GM18520 (cell line): ENCODE data around the gene PARP2.
"Not testable (repeated sequence)": the region's sequence is repeated elsewhere in the genome, so short reads cannot be mapped to it uniquely, and the experiment has no call there.

Experiments
- ATAC-seq: cut with Tn5 transposase; IDR thresholded peaks from one replicate; pipeline ENCODE4 v1.9.1; 2021; ENCODE audit not compliant: unreplicated experiment

PARP2 gene

DNA sequence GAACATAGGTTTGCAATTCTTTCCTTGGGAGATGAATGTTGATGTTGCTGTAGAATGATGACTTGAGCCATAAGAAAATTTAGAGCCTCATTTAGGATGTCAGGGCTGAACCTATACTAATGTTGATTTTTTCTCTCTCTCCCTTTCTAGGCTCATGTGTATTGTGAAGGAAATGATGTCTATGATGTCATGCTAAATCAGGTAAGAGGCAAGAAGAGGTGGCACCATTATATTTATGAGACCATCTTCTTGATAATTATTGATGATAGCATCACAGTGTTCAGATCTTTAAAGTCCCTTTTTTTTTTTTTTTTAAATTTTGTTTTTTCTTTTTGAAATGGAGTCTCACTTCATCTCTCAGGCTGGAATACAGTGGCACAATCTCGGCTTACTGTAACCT is 3.3 kb downstream of the PARP2 start:
- ATAC-seq, result no peak

DNA sequence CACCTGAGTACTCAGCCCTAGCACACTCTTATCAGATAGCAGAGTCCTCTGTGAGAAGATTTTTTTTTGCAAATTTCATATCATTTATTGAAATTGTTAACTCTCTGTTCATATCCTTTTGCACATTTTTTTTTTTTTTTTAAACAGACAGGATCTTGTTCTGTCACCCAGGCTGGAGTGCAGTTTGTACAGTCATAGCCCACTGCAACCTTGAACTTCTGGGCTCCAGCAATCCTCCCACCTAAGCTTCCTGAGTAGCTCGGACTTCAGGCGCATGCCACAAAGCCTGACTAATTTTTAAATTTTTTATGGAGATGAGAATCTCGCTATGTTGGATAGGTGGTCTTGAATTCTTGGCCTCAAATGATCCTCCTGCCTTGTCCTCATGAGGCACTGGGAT is 4.3 kb downstream of the PARP2 start:
- no peak for ATAC-seq

DNA sequence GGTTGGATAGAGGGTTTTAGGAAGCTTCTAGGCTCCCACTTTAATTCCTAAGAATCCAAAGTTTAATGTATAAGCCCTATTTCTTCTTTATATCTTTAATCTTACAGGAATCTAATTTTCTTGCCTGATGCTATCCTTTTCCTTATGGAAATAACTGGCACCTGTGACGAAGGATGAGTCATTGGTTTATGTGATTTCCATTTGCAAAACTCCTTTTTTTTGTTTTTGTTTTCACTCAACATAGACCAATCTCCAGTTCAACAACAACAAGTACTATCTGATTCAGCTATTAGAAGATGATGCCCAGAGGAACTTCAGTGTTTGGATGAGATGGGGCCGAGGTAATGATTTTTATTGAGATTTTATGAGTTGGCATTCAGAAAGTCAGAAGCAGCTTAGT is 6.8 kb downstream of the PARP2 start:
- ATAC-seq, result no peak

DNA sequence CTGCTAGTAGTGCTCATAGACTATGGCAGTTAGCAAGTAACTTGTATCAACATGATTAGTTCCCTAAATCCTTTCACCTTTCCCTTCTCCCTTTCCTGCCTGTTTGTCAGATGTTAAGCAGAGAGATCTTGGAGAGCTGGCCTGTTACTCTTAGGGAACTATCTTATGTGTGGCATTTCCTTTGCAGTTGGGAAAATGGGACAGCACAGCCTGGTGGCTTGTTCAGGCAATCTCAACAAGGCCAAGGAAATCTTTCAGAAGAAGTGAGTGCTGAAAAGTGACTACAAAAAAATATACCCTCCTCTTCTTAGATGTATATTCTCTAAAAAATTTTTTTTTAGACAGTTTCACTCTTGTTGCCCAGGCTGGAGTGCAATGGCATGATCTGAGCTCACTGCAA is 7.4 kb downstream of the PARP2 start:
- no peak for ATAC-seq

DNA sequence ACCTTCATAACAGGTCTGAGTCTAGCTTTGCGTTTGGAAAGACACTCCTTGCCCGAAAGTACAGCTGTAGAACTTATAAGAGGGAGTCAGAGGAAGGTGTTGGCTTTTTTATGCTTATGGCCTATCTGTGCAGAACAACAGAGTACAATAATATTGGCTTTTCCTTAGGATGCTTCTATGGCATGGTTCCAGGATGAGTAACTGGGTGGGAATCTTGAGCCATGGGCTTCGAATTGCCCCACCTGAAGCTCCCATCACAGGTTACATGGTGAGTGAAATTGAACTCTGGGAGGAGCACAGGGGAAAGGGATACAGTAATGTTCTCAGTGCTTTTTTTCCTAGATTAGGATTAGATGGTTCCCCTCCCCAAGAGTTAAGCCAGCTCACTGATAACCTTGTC is 13.0 kb downstream of the PARP2 start:
- ATAC-seq, result no peak

DNA sequence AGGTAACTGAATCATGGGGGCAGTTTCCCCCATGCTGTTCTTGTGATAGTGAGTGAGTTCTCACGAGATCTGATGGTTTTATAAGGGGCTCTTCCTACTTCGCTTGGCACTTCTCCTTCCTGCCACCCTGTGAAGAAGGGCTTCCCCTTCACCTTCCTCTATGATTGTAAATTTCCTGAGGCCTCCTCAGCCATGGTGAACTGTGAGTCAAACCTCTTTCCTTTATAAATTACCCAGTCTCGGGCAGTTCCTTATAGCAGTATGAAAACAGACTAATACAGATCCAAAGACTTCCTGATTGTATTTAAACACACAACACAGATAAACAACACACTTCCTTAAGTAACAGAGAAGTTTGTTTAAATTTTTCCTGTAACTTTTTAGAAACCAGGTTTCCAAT is 15.0 kb downstream of the PARP2 start:
- ATAC-seq, result not testable (repeated sequence)

DNA sequence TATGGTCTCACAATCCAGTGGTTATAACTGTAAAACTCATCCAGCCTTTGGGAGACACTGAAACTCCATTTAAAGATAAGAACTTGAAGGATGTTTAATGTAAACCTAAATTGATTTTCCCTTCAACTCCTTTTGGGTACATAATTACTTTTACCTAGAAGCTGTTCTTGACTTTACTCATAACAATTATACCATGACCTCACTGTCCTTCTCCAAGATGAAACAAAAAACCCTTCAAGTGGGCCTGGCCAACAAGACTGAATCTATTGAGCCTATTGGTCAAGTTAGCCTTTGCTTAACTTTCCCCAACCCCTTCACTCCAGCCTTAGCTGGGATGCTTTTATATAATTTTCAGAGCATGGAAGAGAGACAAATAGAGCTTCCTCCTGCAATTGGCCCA is 22.5 kb downstream of the PARP2 start:
- ATAC-seq, result no peak

DNA sequence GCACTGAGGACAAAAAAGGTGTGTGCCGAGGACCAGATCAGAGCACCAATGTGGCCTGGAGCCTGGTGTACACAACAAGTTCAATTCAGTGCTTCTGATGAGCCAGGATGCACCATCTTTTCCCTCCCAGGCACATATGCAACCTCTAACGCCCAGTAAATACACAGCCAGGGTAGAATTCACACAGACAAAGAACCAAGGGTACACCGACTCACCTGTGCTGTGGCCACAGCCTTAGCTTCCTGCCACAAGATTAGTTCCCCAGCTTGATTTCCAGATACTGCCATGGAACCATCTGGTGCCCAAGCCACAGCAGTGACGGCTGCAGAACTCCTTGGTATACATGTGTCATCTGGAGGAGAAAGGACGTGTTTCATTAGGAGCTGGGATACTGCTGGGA is 29.4 kb downstream of the PARP2 start:
- ATAC-seq, result no peak

DNA sequence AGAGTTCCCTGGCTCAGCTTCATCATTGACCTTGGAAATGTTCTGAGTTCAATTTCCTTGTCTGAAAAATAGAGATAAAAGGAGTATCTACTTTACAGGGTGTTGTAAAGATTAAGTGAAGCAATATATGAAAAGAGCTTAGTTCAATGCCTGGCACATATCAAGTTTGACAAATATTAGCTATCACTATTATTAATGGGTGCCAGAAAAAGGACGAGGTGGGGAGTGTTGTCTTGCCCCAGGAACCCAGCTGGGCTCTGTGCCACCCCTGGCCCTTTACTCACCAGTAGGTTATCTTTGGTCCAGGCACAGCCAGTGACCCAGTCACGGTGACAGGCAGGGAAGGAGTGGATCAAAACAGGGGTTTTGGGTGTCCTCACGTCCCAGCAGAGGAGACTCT is 32.0 kb downstream of the PARP2 start:
- ATAC-seq, result no peak

DNA sequence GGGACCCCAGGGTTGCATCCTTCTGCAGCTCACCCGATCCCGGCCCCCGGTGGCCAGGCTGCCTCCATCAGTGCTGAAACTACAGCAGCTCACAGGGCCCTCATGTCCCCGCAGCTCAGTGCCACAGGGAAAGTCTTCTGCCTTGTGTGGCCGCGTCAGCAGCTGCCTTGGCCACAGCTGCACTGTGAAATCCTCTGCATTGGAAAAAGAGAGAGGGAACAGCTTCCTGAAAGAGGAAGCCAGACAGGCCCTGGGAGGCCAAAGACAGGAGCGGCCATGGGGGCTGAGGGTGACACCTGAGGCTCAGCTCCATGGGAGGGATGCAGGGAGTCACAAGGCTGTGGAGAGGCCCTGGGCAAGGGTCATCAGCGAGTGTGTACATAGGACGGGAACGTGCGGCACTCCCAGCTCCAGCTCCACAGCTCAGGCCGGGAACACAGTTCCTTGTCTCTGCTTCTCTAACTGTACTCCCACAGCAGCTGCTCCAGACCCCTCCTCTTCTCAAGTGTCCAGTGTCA is 32.7 kb downstream of the PARP2 start:
- ATAC-seq, result no peak

DNA sequence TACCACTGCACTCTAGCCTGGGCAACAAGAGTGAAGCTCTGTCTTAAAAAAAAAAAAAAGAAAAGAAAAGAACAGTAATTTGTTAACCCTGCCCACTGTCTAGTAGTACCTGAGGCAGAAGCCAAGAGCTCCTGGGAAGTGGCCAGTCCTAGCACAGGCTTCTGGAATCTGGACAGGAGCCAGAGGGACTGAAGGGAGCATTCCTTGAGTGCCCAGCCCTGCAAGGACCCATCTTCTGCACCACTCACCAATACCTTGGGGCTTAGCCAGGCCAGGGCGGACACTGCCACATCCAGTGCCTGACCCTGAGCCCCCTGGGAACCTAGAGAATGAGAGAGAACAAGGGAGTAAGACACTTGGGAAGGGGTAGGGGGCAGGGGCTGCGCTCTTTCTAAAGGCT is 33.7 kb downstream of the PARP2 start:
- ATAC-seq, result no peak

DNA sequence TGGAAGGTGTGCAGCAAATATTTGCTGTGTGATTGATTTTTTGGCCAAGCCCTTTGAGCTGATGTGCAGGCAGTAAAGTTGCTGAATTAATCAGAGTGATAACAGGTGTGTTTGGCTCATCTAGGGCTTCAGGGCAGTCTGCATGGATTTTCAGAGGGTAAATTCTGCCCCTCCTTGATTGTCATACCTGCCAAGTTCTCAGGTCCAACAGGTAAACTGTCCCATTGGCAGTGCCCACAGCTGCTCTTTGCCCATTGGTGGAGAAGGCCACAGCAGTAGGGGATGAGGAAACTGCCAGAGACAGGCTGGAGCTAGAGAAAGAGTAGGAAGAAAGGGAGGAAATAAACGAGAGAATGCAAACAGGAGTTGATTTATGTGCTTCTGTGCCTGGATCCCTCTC is 36.3 kb downstream of the PARP2 start:
- ATAC-seq, result no peak

DNA sequence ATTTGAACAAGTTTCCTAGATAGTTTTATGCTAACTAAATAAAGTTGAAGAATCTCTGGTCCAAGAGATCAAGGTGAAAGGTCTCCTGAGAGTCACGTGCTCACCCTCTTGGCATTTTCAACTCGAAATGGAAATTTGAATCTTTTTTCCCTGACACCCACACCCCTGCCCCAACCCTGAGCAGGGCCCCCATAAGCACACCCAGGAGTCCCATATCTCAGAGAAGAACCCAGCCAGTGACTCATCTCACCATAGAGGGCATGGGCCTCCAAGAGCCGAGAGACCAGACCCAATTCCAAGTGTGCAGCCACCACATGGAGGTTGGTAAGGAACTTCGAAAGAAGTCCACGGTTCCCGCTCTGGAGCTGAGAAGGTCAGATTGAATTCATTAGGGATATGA is 37.2 kb downstream of the PARP2 start:
- ATAC-seq, result no peak

DNA sequence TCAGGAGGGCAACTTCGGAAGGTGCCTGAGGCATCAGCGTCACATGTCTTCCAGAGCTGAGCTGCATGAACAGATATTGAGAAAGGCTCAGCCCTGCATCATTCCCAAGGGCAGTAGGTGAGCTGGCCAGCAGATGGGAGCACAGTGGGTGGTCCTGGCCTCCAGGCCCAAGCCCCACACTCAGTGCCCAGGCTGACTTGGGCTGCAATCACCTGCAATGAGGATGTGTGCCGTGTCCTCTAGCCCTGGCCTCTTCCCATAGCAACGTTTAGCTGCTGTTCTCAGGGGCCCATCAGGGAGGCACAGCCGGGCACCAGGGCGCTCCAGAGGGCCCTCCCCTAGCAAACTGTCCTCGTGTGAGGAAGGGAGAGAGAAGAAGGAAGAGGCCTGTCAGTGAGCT is 37.9 kb downstream of the PARP2 start:
- no peak for ATAC-seq

DNA sequence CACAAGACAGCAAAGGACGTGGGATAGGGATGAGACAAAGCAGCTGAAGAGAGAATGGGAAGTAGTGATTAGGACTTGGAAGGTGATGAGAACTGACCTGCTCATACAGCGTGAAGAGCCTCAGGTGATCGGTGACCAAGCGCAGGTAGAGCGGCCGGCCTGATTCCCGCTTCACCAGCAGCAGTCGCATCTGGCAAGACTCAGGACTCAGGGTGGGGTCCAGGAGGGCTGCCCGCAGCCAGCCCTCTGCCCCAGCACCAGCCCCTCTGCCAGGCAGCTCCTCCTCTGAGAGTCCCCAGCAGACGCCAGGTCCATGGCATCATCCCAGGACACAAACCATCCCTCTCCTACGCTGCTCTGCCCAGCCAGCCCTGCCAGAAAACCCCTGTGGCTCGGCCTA is 39.1 kb downstream of the PARP2 start:
- ATAC-seq, result no peak

DNA sequence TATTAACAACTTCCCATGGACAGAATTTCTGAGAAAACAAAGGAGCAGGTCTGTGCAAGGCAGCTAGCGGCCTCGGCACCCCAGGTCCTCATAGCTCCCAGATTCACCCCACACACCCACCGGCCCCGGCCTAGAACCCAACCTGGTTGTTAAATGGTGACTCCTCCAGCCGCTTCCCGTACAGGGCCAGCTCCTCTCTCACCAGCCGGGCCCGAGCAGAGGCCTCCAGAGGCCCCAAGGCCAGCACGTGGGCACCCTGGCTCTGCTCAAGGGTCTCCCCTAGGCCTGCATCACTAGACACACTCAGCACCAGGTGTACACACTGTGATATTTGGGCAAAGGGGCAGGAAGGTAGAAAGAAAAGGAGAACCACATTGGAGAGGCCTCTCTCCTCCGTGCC is 39.6 kb downstream of the PARP2 start:
- ATAC-seq, result no peak

DNA sequence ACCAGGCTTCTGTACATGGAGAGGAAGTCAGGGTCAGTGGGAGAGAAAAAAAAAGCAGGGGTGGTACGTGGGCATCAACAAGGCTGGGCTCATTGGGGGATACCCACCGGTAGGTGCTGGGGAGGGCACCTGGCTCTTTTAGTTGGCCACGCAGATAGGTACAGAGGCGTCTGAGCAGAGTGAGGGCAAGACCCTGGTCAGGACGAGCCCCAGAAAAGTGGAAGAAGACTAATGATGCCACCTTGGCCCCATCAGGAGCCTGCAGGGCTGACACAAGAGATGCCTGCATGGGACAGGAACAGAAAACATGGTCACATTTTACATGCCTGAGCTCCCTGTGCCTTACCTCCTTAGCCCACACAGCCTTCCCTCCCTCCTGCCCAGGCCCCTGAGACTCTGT is 40.2 kb downstream of the PARP2 start:
- no peak for ATAC-seq

DNA sequence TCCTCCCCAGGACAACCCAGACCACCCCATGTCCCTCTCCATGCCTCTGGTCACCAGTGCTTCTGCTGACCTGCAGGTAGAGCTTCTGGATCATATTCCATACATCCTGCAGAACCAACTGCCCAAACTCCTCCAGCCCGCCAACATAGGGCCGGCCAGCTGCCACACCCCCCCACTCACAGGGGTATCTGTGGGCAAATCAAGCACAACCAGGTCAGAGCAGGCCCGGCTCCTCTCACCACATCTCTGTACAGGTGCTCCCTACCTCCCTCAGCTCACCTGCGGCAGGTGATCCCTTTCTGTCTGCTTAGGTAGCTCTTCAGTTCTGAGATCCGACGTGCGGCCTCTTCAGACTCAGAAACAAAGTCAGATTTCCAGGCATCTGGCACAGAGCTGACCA is 40.9 kb downstream of the PARP2 start:
- ATAC-seq, result no peak

DNA sequence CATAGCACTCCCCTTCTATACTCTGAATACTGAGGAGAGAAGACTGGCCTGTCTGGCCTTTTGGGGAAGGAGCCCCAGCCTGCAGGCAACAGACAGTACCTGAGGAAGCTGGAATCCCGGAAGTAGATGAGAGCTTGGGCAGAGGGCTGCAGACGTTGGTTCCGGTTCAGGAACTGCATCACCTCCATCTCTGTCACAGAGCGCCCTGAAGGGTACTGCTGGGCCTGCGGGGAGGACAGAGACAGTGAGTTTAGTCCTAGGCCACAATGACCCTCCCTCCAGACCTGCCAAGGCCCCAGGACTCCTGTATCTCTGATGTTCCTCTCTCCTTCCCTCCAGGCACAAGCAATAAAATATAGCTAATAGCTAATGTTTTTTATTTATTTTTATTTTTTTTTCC is 41.5 kb downstream of the PARP2 start:
- ATAC-seq, result no peak

DNA sequence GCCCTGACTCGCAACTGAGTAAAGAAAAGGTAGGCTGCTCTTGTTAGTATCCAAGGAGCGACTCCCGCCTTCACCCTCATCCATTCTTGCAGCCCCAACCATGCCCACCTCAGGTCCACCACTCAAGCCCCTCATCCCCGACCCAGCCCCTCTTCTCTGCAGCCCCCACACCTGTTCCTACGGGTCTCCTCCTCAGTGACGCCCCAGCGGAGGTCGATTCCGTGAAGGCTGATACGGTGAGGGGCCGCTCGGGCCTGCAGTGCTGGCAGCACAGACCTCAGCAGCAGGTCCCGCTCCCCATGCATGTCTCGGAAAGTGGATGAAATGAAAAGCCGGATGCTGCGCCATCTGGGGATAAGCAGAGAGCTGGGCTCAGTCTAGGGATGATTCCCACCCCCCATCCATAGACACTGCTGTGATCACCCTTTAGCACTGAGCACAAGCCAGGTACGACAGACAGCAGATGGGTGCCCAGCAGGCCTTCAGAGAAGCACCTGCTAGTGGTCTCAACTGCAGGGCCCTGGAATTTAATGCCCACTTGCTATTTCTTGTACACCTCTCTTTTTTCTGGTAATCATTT is 42.9 kb downstream of the PARP2 start:
- ATAC-seq, result no peak

DNA sequence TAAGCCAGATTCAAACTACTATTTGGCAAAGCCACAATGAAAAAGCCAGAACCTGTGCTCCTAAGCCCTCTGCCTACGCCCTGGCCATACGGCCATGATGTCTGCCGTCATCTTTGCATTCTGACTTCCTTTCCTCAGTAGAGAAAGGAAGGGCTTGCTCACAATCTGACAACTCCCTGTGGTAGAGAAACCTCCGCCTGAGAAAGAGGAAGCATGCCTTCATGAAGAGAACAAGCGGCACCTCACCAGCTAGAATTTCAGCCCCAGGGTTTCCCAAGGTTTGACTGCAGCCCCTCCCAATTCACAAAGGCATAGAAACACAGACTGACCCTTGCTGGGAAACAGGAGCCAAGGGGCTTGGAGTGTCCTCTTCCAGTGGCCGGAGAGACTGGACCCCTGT is 44.1 kb downstream of the PARP2 start:
- ATAC-seq, result no peak

DNA sequence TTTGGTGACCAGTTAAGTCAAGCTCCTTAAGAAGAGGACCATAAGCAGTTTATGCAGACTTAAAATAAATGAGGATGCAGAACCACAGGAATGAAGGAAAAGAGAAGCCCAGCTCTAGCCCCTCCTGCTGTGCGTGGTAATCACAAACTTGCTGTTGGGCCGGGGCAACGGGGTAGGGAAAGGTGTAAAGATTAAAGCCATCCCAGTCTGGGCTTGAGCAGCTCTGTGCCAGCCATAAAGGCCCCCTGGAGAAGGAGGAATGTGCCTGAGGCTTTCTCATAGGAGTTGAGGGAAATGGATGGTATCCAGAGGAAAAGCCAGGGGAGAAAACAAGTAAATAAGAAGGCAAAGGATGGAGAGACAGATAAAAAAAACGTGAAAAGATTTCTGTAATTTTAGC is 44.7 kb downstream of the PARP2 start:
- ATAC-seq, result no peak

DNA sequence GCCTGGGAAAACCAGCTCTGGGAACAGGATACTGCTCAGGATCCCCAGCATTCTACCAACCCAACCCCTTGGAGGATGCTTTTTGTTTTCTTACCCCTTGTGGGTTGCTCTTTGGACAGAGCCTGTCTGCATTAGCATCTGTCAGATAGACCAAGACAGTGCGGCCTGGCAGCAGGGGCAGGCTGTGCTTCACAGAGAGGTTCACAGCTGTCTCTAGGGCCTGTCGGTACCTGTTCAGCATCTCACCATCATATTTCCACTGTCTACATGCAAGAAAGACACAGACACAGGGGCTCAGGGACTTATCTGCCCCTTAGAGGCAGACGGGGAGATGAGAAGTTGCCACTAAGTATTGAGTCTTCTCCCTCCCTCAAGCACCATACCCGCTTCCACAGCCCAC is 48.1 kb downstream of the PARP2 start:
- no peak for ATAC-seq

DNA sequence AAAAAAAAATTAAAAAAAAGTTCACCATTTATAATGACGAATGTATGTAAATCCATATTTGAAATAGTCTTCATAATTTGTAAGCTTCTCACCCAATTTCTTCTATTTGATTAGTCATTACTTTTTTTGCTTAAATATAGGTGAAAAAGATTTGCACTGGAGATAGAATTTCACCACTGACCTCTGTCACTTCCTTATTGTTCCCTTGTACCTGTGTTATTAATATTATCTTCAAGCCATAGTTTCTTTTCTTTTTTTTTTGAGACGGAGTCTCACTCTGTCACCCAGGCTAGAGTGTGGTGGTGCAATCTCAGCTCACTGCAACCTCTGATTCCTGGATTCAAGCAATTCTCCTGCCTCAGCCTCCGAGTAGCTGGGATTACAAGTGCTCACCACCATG is 54.1 kb downstream of the PARP2 start:
- ATAC-seq, result no peak
